Testis (tissue), 3 donors: ENCODE data around the gene PLA2R1. TPM values are rescaled to one million over a fixed set of nuclear protein-coding genes. Genes with fewer than 3 reads are reported as not detected.

Source experiments
- DNase-seq: peaks from one replicate; pipeline ENCODE4 v3.0.0-alpha.2; 2019
- H3K27ac ChIP-seq, 2 donors: fragments of 200-600 bp; sonication (generic); one replicate each; pipeline ENCODE4 v1.5.1; 2019
- H3K27me3 ChIP-seq: fragments of 200-600 bp; sonication (generic); one replicate; pipeline ENCODE4 v1.5.1; 2019
- H3K36me3 ChIP-seq: fragments of 200-600 bp; sonication (generic); one replicate; pipeline ENCODE4 v1.5.1; 2017; ENCODE audit warnings: low read depth; ENCODE audit errors: missing control alignments
- H3K4me1 ChIP-seq: fragments of 200-600 bp; sonication (generic); one replicate; pipeline ENCODE4 v1.5.1; 2019
- H3K4me3 ChIP-seq, 2 donors: fragments of 200-600 bp; sonication (generic); one replicate each; pipeline ENCODE4 v1.5.1; 2017 to 2019
- H3K9me3 ChIP-seq: fragments of 200-600 bp; sonication (generic); one replicate; pipeline ENCODE4 v1.5.1; 2017
- POLR2A ChIP-seq: fragments of 450-650 bp; IDR thresholded peaks from one replicate; pipeline ENCODE4 v1.6.1; 2017; ENCODE audit warnings: antibody characterized with exemption, mild to moderate bottlenecking, moderate library complexity
- WGBS, 2 donors: methylation state at CpG; one replicate each; pipeline ENCODE4 v1.1.5; 2018; 5-methylcytosine and 5-hydroxymethylcytosine counted together
- intact Hi-C: fragments of 100-400 bp; cut with DNase I; formaldehyde crosslinking; loops from one replicate; pipeline ENCODE4 v1.15.1; 2023; ENCODE audit warnings: low total_unique reads
- polyA plus RNA-seq: library from polyadenylated mRNA; stranded (reverse); fragments of 350-450 nt; fragmentation: Illumina TruSeq; extraction: RNeasy Lipid Tissue Mini Kit (QIAGEN cat#74804); gene quantifications from one replicate; pipeline ENCODE4 v1.2.3, GENCODE V29; 2014; ENCODE audit warnings: low read depth, low replicate concordance; ENCODE audit not compliant: insufficient read depth
- total RNA-seq, 2 donors: library from RNA; depleted of rRNA; stranded (reverse); fragments of >200 nt; gene quantifications; one replicate each; pipeline ENCODE4 v1.2.3, GENCODE V29; 2016
- TF ChIP-seq, protein P1 (sequence below), 3 experiments: fragments of 450-650 bp in 2 of 3; fragments of 200-600 bp in 1 of 3; sonication (generic) in 1 of 3; IDR thresholded peaks; one replicate each; pipeline ENCODE4 v1.5.1; 2016 to 2019; ENCODE audit warnings: antibody characterized with exemption in 3 of 3, mild to moderate bottlenecking in 2 of 3, moderate library complexity in 1 of 3

The PLA2R1 gene
- total and polyA plus RNA-seq, 3 donors from 2014 or later = 3.4 to 5.3 (median 5.0) TPM

DNA sequence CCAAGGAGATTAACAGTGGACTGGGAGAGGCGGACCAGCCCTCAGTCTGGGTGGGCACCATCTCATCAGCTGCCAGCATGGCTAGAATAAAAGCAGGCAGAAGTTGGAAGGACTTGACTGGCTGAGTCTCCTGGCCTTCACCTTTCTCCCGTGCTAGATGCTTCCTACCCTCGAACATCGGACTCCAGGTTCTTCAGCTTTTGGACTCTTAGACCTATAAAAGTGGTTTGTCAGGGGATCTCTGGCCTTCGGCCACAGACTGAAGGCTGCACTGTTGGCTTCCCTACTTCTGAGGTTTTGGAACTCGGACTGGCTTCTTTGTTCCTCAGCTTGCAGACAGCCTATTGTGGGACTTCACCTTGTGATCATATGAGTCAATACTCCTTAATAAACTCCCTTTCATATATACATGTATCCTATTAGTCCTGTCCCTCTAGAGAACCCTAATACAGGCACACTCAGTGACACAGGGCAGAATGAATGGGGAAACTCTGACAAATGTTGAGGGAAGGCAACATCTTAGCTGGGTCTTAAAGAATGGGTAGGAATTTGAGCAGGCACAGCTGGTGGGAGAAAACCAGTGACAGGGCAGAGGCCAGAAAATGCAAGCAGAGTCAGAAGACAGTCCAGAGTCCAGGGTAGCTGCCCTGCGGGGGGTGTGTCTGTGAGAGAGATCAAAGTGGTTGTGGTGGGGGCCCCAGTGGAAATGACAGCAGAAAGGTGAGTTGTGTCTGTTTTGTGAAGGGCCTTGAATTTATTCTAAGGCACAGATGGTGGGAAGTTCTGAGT is 156.3 kb downstream of the PLA2R1 start:
- Histone ChIP-seq H3K4me3 (no peak overlapping the region), H3K36me3 (no peaks in the 10 kb centered on the region), H3K27ac (no peak overlapping the region), H3K27me3 (no peaks in the 10 kb centered on the region), H3K9me3 (no peaks in the 10 kb centered on the region), H3K4me1 (no peaks in the 10 kb centered on the region)
- WGBS, 2 donors = 75 to 80% methylated on average over 7 of the region's 7 CpGs
- intact Hi-C loops = no loop called here
- no peak for TF ChIP-seq POLR2A
- TF ChIP-seq, protein P1, sequence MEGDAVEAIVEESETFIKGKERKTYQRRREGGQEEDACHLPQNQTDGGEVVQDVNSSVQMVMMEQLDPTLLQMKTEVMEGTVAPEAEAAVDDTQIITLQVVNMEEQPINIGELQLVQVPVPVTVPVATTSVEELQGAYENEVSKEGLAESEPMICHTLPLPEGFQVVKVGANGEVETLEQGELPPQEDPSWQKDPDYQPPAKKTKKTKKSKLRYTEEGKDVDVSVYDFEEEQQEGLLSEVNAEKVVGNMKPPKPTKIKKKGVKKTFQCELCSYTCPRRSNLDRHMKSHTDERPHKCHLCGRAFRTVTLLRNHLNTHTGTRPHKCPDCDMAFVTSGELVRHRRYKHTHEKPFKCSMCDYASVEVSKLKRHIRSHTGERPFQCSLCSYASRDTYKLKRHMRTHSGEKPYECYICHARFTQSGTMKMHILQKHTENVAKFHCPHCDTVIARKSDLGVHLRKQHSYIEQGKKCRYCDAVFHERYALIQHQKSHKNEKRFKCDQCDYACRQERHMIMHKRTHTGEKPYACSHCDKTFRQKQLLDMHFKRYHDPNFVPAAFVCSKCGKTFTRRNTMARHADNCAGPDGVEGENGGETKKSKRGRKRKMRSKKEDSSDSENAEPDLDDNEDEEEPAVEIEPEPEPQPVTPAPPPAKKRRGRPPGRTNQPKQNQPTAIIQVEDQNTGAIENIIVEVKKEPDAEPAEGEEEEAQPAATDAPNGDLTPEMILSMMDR (IDR thresholded peaks at IDR 0.05) = no peak
- DNase-seq = no peak

DNA sequence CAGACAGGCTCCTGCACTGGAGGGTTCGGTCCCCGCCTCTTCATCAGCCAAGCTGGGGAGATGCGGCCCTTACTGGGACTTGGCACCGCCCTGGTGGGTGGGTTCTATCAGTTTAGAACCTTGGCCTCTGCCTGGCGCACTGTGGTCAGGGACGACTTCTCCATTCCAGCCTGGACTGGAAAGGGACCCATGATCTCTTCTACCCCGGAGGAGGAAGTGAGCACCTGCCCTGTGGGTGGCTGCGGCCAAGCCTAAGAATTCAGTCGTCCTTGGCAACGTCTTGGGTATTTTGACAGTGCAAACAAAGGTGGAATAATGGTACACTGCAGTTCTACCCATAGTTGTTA is 157.5 kb downstream of the PLA2R1 start:
- H3K4me3 ChIP-seq = peak overlapping the region; percentile 48 to 67
- no peaks in the 10 kb centered on the region for H3K4me1 ChIP-seq
- H3K36me3 ChIP-seq = no peaks in the 10 kb centered on the region
- H3K27ac ChIP-seq = no peak overlapping the region
- intact Hi-C loops = no loop called here
- no peak for TF ChIP-seq POLR2A
- no peaks in the 10 kb centered on the region for H3K9me3 ChIP-seq
- 35 to 50% methylated on average over 6 to 10 of the region's 10 CpGs for WGBS, 2 donors
- H3K27me3 ChIP-seq = no peaks in the 10 kb centered on the region
- no peak for DNase-seq

DNA sequence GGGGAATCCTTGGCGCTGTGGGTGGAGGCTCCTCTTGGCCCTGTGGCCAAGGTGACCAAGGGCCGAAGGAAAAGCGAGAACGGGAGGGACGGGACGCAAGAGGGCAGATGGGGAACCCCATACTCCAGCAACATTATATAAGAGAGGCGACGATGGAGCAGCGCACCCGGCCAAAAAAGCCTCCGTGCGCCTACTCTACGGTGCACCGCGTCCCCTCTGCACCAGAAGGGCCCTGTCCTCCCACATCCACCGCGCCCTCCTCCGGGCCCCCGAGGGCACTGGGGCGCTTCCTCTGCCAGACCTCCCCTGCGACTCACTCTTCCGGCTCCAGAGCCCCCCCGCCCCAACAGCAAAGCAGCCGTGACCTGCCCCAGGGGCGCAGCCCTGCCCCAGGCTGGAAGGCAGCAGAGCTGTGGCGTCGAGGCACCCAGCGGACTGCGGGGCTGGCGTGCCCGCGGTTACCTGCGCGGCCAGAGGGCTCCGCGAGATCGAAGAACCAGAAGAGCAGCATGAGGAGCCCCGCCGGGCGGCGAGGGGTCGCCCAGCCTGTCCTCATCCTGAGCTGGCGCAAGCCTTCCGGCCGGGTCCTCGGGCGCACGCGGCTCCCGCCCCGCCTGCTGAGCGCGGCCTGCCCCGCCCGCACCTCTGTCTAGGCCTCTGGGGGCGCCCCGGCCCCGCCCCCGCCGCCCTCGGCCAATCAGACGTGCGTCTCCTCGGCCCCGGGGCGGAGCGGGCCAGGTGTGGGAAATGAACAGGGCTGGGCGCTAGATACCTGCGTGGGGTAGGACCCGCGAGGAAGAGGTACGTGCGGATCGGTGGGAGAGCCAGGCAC is 158.1 kb downstream of the PLA2R1 start, which contains the start of gene LY75:
Gene LY75, minus strand, starts transcription at position 630 of the 832 bp plus-strand sequence.
- DNase-seq = peak; percentile 60
- Histone ChIP-seq H3K4me1 (no peaks in the 10 kb centered on the region), H3K27me3 (no peaks in the 10 kb centered on the region), H3K36me3 (no peaks in the 10 kb centered on the region), H3K27ac (no peak within 1 kb of the TSS), H3K9me3 (no peaks in the 10 kb centered on the region), H3K4me3 (peak within 1 kb of the TSS; percentile 48 to 67)
- 13 to 20% methylated on average over 1 to 63 of the region's 74 CpGs for WGBS, 2 donors
- TF ChIP-seq POLR2A = no peak
- TF ChIP-seq, protein P1 (IDR thresholded peaks at IDR 0.05) = no peak
- intact Hi-C loops = no loop called here

DNA sequence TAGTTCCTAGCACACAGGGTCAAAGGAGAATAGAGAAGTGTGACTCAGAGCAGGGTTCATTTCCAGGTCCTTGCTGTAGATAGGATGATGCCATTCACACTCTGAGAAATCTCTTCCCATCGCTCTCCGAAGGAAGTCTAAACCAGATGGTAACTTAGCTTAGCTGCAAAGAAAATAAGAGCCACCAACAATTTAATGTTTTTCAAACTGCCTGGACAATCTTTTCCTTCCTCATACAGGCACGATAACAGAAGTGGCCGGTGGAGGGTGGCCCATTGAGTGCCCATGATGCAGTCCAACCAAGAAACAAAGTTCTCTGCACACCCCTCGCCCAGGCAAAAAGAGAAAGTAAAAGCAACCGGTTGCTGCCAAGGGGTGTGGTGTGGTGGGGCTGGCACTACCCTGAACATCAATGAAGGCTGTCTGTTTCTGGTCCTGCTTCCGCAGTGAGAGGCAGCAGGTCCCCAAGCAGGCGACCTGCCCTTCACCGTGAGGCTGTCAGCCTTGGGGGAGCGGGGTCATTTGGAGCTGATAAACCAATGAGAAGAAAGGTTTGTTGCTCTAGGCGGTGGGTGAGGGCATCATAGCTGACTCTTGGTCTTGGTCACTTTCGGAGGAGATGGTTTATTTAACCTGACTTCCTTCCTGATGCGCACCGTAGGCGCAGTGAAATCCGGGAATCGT is 158.8 kb downstream of the PLA2R1 start:
- Histone ChIP-seq H3K4me3 (peak overlapping the region; percentile 48 to 67), H3K4me1 (no peaks in the 10 kb centered on the region), H3K9me3 (no peaks in the 10 kb centered on the region), H3K36me3 (no peaks in the 10 kb centered on the region), H3K27ac (no peak overlapping the region), H3K27me3 (no peaks in the 10 kb centered on the region)
- intact Hi-C loops = no loop called here
- no peak for TF ChIP-seq POLR2A
- TF ChIP-seq, protein P1 (IDR thresholded peaks at IDR 0.05) = no peak
- DNase-seq = no peak
- 38 to 39% methylated on average over 14 to 17 of the region's 17 CpGs for WGBS, 2 donors

DNA sequence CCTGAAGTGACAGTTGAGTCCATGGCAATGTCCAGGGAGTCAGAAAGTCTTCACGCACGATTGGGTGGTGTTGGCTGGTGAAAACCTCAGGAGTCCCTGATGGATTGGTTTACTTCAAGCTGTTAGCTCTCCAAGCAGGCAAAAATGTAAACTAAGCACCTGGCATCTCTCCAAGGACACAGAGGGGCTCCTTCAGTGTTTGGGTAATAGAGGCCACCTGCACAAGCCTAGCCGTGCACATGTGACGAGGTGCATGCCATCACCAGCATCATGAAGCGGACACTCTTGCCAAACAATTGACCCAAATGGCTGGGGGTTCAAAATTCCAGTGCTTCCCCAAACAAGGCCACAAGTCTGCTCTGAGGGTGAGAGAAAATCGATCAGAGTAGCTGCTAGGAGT is 159.7 kb downstream of the PLA2R1 start:
- intact Hi-C loops = no loop called here
- WGBS, 2 donors = 78 to 83% methylated on average over 5 to 6 of the region's 6 CpGs
- no peak for TF ChIP-seq POLR2A
- TF ChIP-seq, protein P1 (IDR thresholded peaks at IDR 0.05) = no peak

More for the DNA sequence above, 159.7 kb downstream of the PLA2R1 start:
- H3K36me3 ChIP-seq = no peaks in the 10 kb centered on the region
- no peak for DNase-seq
- H3K9me3 ChIP-seq = no peaks in the 10 kb centered on the region
- H3K4me3 ChIP-seq = no peak overlapping the region
- H3K27me3 ChIP-seq = no peaks in the 10 kb centered on the region
- H3K4me1 ChIP-seq = no peaks in the 10 kb centered on the region
- no peak overlapping the region for H3K27ac ChIP-seq
